NB4 (cell line): Measurements from ENCODE around the gene PEF1.

Experiments
- CTCF ChIP-seq: IDR thresholded peaks from one replicate; pipeline ENCODE4 v1.5.1; 2012; ENCODE audit warnings: low read depth, low read length
- POLR2A ChIP-seq: IDR thresholded peaks from 2 replicates; pipeline ENCODE4 v1.6.1; 2011; ENCODE audit warnings: mild to moderate bottlenecking; ENCODE audit not compliant: insufficient read length; ENCODE audit errors: extremely low read depth
- TF ChIP-seq, protein P1 (sequence below): IDR thresholded peaks from 2 replicates; pipeline ENCODE4 v1.6.1; 2011; ENCODE audit warnings: low read depth, low read length

- TF ChIP-seq CTCF (no peak), POLR2A (no peak)
- TF ChIP-seq, protein P1, sequence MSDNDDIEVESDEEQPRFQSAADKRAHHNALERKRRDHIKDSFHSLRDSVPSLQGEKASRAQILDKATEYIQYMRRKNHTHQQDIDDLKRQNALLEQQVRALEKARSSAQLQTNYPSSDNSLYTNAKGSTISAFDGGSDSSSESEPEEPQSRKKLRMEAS: no peak
Observed at GRCh38 chr1:31618916-31619846, 25.5 kb downstream of the PEF1 start.
